Natural killer cell treated with Interleukin-12 subunit alpha and Interleukin-12 subunit beta and Interleukin-15 and Interleukin-18, amount 100 ng/mL, for 72 hours (primary cell): ENCODE data around the gene PER2. TPM values are rescaled to one million over a fixed set of nuclear protein-coding genes. Genes with fewer than 3 reads are reported as not detected.

Source experiments
- ATAC-seq, 2 donors: fragments of 150-1000 bp; cut with Tn5 transposase in 1 of 2; sonication (Bioruptor Pico), chemical (Tn5 transposase) in 1 of 2; 2 replicates each; pipeline ENCODE4 v1.10.0; 2021
- DNase-seq: peaks from one replicate; pipeline ENCODE4 v3.0.0; 2022; ENCODE audit warnings: low spot score
- H3K27ac Mint-ChIP-seq, 2 donors: 1 replicate in 1 of 2; 2 replicates in 1 of 2; pipeline ENCODE4 v1.8.0; 2022; ENCODE audit warnings: mixed read lengths in 2 of 2, mild to moderate bottlenecking in 1 of 2, moderate library complexity in 1 of 2
- H3K27me3 Mint-ChIP-seq, 2 donors: 1 replicate in 1 of 2; 2 replicates in 1 of 2; pipeline ENCODE4 v1.8.0; 2022; ENCODE audit warnings: mixed read lengths in 2 of 2
- H3K36me3 Mint-ChIP-seq: one replicate; pipeline ENCODE4 v1.8.0; 2022; ENCODE audit warnings: mixed read lengths
- H3K4me1 Mint-ChIP-seq, 2 donors: 1 replicate in 1 of 2; 2 replicates in 1 of 2; pipeline ENCODE4 v1.8.0; 2022; ENCODE audit warnings: low read depth in 2 of 2, mixed read lengths in 2 of 2, mild to moderate bottlenecking in 1 of 2
- H3K4me3 Mint-ChIP-seq: one replicate; pipeline ENCODE4 v1.8.0; 2022; ENCODE audit warnings: mixed read lengths
- H3K9me3 Mint-ChIP-seq: 2 replicates; pipeline ENCODE4 v1.8.0; 2022; ENCODE audit warnings: mixed read lengths
- total RNA-seq, 2 donors: library from RNA; stranded (reverse); gene quantifications; one replicate each; pipeline ENCODE4 v1.2.3, GENCODE V29; 2022

The PER2 gene
- total RNA-seq, 2 donors from 2014 or later, result 13.8 to 18.4 TPM

DNA sequence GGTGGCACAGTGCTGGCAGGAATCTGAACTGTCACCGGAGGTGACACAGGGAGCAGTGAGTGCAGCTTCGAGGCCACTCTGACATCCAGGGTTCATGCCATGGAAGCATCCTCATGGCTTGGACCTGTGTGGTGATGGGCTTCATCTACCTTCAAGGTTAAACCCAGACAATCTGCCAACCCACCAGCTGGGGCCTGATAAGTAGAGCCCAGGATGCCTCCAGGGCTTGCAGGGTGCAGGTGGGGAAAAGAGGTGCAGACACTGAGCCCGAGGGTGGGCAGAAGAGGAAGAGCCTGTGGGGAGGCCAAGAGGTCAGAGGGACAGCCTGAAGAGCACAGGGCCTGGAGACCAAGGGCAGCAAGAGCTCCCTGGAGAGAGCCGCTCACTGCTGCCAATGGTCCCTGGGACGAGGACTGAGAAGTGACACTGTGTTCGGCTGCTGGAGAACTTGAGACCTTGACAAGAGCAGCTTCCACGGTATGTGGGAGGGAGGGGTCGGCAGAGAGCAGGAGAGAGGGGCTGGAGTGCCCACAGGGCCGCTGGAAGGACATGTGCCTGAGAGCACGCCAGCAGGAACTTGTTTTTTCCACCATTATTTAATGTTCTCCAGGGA, 40.5 kb downstream of the PER2 start:
- Mint-ChIP-seq H3K9me3 (no peaks in the 10 kb centered on the region), H3K4me1 (no peaks in the 10 kb centered on the region), H3K36me3 (no peaks in the 10 kb centered on the region), H3K4me3 (no peak overlapping the region), H3K27ac (no peak overlapping the region), H3K27me3 (no peaks in the 10 kb centered on the region)
- ATAC-seq (peak in 1 of 2 donors; percentile 37), DNase-seq (peak; percentile 54)

DNA sequence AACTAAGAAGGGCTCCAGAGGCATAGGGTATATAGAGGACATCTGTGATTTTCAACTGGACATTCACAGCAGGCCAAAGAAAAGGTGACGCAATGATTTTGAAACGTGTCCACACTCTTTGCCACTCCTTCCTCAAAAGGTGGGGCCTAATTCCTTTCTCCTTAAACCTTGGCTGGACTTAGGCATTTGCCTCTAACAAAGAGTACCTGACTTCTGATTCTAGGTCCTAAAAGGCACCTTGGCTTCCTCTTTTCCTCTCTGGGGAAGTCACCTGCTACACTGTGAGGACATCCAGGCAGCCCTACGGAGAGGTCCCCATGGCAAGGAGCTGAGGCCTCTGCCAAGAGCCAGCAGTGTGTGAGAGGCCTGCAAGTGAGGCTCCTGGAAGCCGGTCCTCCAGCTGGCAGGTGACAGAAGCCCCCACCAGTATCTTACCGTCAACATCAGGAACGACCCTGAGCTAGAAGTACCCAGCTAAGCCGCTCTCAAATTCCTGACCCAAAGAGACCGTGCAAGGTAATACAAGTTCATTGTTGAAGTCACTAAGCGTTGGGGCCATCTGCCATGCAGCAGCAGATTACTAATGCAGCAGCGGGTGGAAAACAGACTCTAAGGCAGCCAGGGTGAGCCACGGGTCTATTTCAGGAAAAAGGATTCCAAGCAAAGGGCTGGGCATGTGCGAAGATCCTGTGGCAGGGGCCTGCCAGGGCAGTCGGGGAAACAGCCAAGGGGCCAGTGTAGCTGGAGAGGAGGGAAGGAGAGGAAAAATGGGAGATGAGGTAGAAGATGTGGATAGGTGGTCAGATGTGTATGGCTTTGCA, 41.2 kb downstream of the PER2 start:
- no peaks in the 10 kb centered on the region for H3K4me1 Mint-ChIP-seq
- H3K27ac Mint-ChIP-seq, result no peak overlapping the region
- H3K27me3 Mint-ChIP-seq, result no peaks in the 10 kb centered on the region
- H3K36me3 Mint-ChIP-seq, result no peaks in the 10 kb centered on the region
- peak; percentile 25 for DNase-seq
- no peak for ATAC-seq
- H3K9me3 Mint-ChIP-seq, result no peaks in the 10 kb centered on the region
- H3K4me3 Mint-ChIP-seq, result no peak overlapping the region

DNA sequence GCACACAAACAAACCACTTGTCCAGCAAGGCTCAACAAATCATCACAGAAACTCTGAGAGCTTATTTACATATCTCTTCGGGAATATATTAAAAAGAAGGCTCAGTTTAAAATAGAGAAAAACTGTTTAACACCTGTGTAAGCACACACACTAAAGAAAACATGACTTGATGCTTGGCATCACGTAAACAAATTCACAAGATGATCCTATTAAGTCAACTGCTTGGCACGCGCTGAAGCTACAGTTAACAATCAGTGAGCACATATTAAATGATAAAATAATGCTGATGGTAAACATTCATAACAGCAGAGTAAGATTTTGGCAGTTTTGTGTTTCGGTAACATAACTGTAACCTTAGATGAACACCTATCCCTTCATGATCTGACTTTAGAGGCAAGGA, 44.3 kb downstream of the PER2 start:
- Mint-ChIP-seq H3K4me1 (peaks cover 5 to 9% of the 10 kb centered on the region in 2 donors), H3K36me3 (no peaks in the 10 kb centered on the region), H3K4me3 (no peak overlapping the region), H3K9me3 (no peaks in the 10 kb centered on the region), H3K27me3 (no peaks in the 10 kb centered on the region), H3K27ac (no peak overlapping the region)
- DNase-seq (no peak), ATAC-seq (no peak)

GRCh38 chr2:238243496-238244076, 44.8 kb downstream of the PER2 start:
- Mint-ChIP-seq H3K36me3 (no peaks in the 10 kb centered on the region), H3K4me3 (no peak overlapping the region), H3K4me1 (peaks cover 5 to 9% of the 10 kb centered on the region in 2 donors), H3K27me3 (no peaks in the 10 kb centered on the region), H3K27ac (no peak overlapping the region), H3K9me3 (no peaks in the 10 kb centered on the region)
- DNase-seq (no peak), ATAC-seq (no peak)

DNA sequence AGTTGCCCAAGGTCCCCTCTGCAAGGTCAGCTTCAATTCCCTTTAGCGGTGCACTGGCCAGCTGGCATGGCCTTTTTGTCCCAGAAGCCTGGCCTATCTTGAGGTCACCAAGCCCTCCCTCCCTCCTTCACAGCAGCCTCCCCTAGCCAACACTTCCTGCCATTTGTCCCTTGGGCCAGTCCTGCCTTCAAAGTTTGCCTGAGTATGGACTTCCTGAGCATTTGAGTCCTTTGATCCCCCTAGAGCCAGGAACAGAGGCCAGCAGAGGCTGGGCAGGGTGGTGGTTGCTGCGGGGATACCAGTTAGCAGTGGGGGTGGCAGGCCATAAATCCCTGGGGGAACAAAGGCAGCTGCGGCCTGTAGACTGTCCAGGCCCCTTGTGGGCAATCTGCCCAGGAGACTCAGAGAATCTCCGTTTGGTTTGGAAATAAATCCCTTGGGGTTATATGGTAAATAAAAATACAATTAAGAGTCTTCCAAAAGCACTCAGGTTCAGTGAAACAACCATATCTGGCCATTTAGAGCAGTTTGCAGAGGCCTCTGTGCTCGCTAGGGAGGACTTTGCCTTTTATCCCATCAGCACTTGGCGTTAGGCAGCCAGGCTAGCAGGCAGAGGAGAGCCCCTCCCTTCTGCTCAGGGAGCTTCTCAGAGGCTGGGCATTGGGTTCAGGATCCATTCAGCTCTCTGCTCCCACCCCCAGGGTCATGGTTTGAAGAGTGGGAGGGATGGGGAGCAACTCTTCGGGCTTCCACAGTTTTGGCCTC, 45.5 kb downstream of the PER2 start:
- Mint-ChIP-seq H3K27ac (no peak overlapping the region), H3K4me1 (peaks cover 5 to 9% of the 10 kb centered on the region in 2 donors), H3K27me3 (no peaks in the 10 kb centered on the region), H3K36me3 (no peaks in the 10 kb centered on the region), H3K9me3 (no peaks in the 10 kb centered on the region), H3K4me3 (no peak overlapping the region)
- DNase-seq (no peak), ATAC-seq (no peak)

GRCh38 chr2:238241970-238242369, 46.4 kb downstream of the PER2 start:
- Mint-ChIP-seq H3K27me3 (no peaks in the 10 kb centered on the region), H3K4me1 (peaks cover 5 to 9% of the 10 kb centered on the region in 2 donors), H3K36me3 (no peaks in the 10 kb centered on the region), H3K4me3 (peak overlapping the region; percentile 46), H3K9me3 (no peaks in the 10 kb centered on the region), H3K27ac (peak overlapping the region in 1 of 2 donors; percentile 2)
- no peak for ATAC-seq
- DNase-seq, result no peak

DNA sequence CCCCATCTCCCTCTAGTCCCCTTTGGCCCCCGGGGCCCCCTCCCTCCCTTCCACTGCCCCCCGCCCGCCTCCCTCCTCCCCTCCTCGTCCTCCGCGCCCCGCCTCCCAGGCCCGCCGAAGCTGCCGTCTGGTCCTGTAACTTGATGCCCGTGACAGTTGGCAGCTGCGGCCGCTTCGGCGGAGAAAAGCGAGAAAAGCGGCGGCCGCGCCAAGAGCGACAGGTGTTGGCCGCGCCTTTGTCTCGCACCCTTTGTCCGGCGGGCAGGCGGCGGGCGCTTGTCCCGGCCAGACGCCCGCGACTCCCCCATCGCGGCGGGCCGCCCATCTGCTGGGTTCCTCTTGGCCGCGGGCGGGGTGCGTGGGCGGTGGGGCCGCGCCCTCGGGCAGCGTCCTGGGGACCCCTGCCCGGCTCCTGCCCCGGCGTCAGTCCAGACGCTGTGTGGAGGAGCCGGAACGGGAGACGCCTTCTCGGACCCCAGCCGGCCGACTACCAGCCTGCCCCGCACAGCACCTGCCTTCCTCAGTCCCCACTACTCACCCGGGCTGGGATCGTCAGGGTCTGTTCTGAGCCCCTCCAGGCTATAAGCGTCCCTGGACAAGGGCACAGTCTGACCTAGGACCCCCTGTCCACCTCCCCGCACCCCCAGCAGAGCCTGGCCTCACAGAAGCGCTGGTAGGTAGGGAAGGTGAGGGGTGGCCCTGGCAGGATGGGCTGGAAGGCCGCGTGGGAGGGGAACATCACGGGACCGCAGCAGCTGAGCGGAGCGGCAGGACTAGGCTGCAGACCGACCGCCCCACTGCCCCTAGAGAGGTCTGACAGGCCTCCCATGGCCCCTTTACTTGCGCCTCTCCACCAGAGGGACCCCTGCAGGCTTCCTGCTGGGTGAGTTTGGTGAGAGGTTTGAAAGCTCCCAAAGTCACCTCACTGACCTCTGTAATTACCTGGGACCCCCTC, 47.4 kb downstream of the PER2 start:
- Mint-ChIP-seq H3K27ac (no peak overlapping the region), H3K27me3 (peaks cover 0 to 3% of the 10 kb centered on the region in 2 donors), H3K4me1 (peaks cover 5 to 9% of the 10 kb centered on the region in 2 donors), H3K4me3 (peak overlapping the region; percentile 46), H3K9me3 (no peaks in the 10 kb centered on the region), H3K36me3 (no peaks in the 10 kb centered on the region)
- ATAC-seq (no peak), DNase-seq (no peak)

DNA sequence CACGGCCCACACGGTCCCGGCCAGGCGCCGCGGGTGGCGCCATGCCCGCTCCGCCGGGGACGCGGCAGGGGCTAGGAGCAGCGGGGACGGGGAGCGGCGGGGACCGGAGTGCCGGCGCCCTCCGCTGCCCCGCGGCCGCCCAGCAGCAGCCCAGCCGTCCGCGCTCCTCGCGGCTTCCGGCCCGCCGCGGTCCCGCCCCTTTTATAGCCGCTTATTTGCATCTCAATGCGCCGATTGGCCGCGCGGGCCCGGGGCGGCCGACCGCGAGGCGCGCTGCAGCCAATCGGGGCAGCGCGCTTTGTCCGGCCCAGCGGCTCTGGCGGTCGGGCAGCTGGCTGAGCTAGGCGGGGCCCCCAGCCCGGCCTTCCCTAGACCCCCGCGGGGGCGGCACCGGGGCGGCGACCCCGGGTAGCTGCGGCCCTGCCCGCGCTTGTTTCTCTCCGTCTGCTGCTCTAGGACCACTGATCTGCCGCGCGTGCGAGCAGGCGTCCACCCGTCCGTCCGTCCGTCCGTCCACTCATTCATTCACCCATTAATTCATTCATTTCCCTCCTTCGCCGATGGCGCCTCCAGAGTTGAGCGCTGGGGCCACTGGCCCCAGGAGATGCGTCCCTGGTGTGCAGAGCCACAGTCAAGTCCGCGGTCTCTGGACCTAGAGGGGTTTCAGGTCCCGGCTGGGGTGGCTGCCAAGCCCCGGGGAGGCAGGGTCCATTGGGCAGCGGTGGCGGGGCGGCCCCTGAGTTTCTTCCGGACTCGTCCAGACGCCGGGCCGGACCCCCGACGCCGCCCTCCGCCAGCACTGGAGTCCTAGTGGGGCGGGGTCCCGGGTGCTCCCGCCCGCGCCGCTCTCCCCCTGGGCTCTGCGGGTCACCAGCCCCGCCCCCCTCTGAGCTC, 48.3 kb downstream of the PER2 start, which contains the start of gene HES6:
Gene HES6 (minus strand): TSS at position 176 of the 894 bp plus-strand sequence. CDS start 133 bp downstream, at position 43.
- Mint-ChIP-seq H3K36me3 (no peaks in the 10 kb centered on the region), H3K9me3 (no peaks in the 10 kb centered on the region), H3K4me3 (peak within 1 kb of the TSS; percentile 97), H3K27me3 (peaks cover 7 to 13% of the 10 kb centered on the region in 2 donors), H3K4me1 (peaks cover 5 to 16% of the 10 kb centered on the region in 2 donors), H3K27ac (peak within 1 kb of the TSS; percentile 66 to 67)
- DNase-seq (peak; percentile 91), ATAC-seq (peak; percentile 94)

- no peak overlapping the region for H3K27ac Mint-ChIP-seq
- peaks cover 8 to 14% of the 10 kb centered on the region in 2 donors for H3K27me3 Mint-ChIP-seq
- H3K9me3 Mint-ChIP-seq, result no peaks in the 10 kb centered on the region
- DNase-seq (no peak), ATAC-seq (no peak)
- H3K4me1 Mint-ChIP-seq, result peaks cover 5 to 18% of the 10 kb centered on the region in 2 donors
- H3K36me3 Mint-ChIP-seq, result no peaks in the 10 kb centered on the region
- H3K4me3 Mint-ChIP-seq, result peak overlapping the region; percentile 97
These were observed 48.9 kb downstream of the PER2 start for GRCh38 chr2:238239543-238239862.

GRCh38 chr2:238238766-238239542, 49.5 kb downstream of the PER2 start:
- Mint-ChIP-seq H3K36me3 (no peaks in the 10 kb centered on the region), H3K27me3 (peaks cover 8 to 14% of the 10 kb centered on the region in 2 donors), H3K9me3 (no peaks in the 10 kb centered on the region), H3K4me3 (no peak overlapping the region), H3K4me1 (peaks cover 5 to 18% of the 10 kb centered on the region in 2 donors), H3K27ac (no peak overlapping the region)
- peak; percentile 69 for DNase-seq
- peak; percentile 30 to 47 for ATAC-seq

- DNase-seq (no peak), ATAC-seq (no peak)
- peaks cover 8 to 14% of the 10 kb centered on the region in 2 donors for H3K27me3 Mint-ChIP-seq
- no peaks in the 10 kb centered on the region for H3K9me3 Mint-ChIP-seq
- H3K4me3 Mint-ChIP-seq, result peak overlapping the region; percentile 22
- H3K4me1 Mint-ChIP-seq, result peaks cover 5 to 24% of the 10 kb centered on the region in 2 donors
- H3K36me3 Mint-ChIP-seq, result no peaks in the 10 kb centered on the region
- no peak overlapping the region for H3K27ac Mint-ChIP-seq
These were observed 50.1 kb downstream of the PER2 start for GRCh38 chr2:238238311-238238765.
